ENCODE results near the gene CHST11.

Gene CHST11

DNA sequence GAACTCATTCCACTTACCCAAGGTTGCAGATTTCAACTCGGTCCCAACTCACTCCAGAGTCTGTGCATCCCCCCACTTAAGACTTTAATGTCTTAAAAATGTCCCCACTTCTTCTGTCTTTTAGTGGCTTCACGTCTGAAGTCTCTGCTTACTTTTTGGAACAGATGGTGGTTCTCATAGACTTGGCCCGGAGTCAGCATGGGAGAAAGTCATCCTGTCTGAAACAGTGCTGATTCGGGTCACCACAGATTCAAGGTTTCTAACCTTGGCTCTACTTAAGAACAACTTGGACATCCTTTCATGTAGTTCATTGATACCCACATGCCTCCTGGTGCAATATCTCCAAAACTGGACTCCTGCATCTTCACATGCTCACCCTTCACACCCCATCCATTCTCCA lies 26.0 kb downstream of the CHST11 start:
- no peak for DNase-seq (ENCODE audit: low spot score)

DNA sequence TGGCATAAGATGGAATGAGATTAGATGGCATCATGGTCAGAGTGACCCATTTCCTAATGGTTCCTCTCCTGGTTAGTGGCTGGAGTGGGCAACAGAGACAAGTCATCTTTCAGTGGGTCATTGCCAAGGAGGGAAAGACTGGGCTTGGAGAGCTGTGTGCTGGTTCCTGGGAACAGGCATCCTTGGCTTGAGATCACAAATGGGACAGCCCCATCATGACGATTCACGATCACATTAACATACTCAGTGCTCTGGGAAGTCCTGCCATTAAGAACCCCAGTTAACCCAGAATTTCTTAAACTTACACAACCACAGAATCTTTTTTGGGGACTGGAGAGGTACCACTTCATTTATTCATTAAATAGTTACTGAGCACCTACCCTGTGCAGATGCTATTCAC lies 27.3 kb downstream of the CHST11 start:
- no peak for DNase-seq (ENCODE audit: low spot score)

DNA sequence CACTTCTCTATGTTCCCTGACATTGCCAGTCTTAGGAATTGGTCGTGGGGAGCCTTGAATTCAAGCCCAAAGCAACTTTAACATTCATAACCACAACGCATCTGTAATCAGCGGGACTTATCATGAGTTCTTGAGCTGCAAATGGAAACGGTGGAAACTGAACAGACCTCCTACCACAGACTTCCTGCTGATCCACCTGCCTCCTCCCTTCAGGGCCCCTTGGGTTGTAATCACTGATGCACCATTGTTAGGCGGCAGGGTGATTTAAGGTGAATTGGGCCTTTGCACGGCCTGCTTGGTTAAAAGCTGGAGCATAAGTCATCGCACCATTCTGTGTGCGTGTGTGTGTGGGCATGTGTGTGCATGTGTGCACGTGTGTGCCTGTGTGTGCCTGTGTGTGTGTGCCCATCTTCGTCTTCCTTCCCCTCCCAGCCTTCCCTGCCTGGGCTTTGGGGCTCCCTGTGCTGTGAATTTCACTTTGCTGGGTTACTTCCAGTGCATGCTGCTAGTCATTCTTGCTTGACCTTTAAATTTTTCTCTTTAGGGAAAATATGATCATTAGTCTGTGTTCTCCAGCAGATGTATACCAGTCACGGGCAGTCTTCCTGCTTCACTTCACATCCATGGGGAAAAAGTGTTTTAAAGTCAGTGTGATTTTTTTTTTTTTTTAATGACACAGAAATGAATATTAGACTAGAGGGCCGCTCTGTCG lies 29.1 kb downstream of the CHST11 start:
- no peak for DNase-seq (ENCODE audit: low spot score)

GRCh38 chr12:104486363-104486750 lies 29.6 kb downstream of the CHST11 start:
- no peak for DNase-seq (ENCODE audit: low spot score)

GRCh38 chr12:104486943-104487819 lies 30.4 kb downstream of the CHST11 start:
- DNase-seq (ENCODE audit: low spot score): no peak

DNA sequence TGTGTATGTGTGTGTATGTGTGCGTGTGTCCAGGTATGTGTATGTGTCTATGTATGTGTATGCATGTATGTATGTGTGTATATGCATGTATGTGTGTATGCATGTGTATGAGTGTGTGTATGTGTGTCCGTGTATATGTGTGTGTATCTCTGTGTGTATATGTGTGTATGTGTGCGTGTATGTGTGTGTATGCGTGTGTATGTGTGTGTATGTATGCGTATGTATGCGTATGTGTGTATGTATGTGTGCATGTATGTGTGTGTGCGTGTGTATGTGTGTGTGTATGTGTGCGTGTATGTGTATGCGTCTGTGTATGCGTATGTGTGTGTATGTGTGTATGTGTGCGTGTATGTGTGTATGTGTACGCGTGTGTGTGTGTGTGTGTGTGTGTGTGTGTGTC lies 31.6 kb downstream of the CHST11 start:
- DNase-seq (ENCODE audit: low spot score): no peak

DNA sequence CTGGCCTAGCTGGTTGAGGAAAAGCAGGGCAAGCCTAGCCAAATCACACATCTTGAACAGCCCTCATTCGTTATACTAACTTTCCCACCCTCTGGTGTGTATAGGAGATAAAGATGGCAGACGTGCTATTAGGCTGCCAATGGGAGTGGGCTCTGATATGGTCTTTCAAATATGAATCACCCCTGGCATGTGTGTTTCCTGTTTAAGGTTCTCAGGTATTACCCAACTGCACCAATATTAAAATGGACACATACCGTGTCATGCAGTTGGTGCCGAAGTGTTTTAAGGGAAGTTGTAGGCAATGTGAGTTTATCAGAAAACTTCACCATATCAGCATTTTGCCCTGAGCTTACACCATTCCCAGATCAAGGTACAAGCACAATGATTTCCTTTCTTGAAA lies 33.4 kb downstream of the CHST11 start:
- no peak for DNase-seq (ENCODE audit: low spot score)

DNA sequence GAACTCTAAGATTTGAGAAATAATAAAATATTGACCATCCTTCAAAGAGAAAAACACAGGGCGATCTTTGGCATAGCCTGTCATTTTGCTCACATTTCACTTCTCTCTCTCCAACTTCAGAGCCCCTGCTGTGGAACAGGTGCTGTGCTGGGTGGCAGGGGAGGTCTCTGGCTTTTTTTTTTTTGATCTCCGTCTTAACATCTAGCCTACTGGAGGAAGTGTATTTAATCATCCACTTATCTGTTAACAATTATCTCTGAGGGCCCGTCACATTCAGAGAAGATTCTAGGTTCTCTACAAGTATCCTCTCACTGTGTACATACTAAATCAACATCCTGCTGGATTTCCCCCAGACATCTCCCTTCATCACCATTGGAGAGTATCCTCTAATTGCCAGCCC lies 34.1 kb downstream of the CHST11 start:
- DNase-seq (ENCODE audit: low spot score): no peak

- DNase-seq (ENCODE audit: low spot score): no peak
Measured at GRCh38 chr12:104493496-104493895, 36.7 kb downstream of the CHST11 start.

DNA sequence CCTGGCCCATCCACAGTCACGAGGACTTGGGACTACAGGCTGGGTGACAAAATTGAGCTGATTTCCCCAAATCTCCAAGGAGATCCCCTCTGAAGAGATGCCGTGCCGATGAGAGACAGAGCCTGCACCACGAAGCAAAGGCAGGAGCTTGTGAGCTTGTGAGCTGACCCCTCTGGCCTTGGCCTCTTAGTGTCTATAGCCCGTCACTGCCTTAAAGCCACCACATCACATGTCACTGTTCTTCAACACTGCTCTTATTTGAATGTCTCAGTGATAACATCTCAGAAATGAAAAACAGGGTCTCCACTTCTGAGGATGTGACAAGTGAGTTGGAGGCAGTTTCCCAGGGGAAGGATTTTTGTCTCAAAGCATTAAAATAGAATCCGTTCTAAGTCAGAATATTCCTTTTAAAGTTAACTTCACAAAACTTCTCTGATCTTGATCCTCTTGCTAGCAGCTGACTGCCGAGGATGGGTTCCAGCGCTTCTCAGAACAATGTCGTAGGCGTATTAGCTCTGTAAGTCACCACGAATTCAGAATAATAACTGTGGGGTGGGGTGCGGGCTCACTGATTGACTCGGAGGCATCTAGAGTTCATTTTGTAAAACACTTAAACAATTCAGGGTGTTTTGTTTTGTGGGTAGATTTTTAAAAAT lies 37.5 kb downstream of the CHST11 start:
- no peak for DNase-seq (ENCODE audit: low spot score)

DNA sequence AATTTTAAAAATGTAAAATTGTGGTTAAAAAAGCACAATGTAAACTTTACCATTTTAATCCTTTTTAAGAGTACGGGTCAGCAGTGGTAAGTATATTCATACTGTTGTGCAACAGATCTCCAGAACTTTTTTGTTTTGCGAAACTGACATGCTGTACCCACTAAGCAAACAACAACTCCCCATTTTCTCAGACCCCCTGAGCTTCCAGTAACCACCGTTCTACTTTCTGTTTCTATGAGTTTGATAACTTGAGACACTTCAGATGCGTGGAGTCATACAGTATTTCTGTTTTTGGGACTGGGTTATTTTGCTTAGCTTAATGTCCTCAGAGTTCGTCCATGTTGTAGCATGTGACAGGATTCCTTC lies 38.0 kb downstream of the CHST11 start:
- no peak for DNase-seq (ENCODE audit: low spot score)

GRCh38 chr12:104495786-104496185 lies 39.0 kb downstream of the CHST11 start:
- no peak for DNase-seq (ENCODE audit: low spot score)

GRCh38 chr12:104496336-104496735 lies 39.6 kb downstream of the CHST11 start:
- no peak for DNase-seq (ENCODE audit: low spot score)

DNA sequence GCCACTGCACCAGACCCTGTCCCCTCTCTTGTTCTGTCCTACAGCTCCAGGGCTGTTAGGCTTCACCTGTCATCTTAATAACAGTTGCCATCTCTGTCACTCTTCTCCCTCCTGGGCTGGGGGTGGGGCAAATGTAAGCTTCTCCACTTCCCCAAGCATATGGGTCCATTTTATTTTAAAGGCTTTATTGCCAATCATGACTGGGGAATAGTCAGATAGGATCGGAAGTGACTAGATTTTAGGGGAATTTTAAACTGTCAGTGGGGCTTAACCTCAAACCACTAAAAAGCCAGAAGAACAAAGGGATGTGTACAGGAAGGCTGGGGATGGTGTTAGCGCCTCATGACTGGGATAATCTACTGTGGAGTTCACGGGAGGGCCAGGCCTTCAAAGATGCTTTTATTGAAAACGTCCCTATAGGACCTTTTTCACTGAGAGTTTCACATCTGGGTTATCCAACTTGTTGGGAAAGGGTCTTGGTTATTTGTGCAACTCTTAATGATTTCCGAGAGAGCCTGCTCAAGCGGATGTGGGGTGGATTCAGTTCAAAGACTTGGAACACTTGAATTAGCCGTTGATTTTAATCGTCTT lies 41.6 kb downstream of the CHST11 start:
- no peak for DNase-seq (ENCODE audit: low spot score)

GRCh38 chr12:104499668-104500332 lies 43.1 kb downstream of the CHST11 start:
- no peak for DNase-seq (ENCODE audit: low spot score)

- DNase-seq (ENCODE audit: low spot score): no peak
Measured at GRCh38 chr12:104501115-104501514, 44.4 kb downstream of the CHST11 start.

- no peak for DNase-seq (ENCODE audit: low spot score)
Measured at GRCh38 chr12:104501660-104502059, 44.9 kb downstream of the CHST11 start.

- no peak for DNase-seq (ENCODE audit: low spot score)
Measured at GRCh38 chr12:104502217-104502616, 45.5 kb downstream of the CHST11 start.

DNA sequence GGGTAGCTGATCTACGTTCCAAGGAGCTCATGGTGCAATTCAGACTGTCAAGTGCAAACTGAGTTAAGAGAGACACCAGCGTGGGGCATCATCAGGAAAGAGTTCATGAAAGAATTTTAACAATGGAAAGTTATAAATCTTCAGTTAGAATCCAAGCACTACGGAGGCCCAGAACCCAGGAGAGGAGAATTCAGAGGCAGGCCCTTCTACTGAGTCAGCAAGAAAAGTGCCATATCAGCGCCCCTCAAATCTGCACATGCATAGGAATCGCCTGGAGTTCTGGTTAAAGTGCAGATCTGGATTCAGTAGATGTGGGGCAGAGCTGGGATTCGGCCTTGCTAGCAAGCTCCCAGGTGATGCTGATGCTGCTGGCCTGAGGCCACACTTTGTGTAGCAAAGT lies 45.9 kb downstream of the CHST11 start:
- no peak for DNase-seq (ENCODE audit: low spot score)

GRCh38 chr12:104503191-104503590 lies 46.4 kb downstream of the CHST11 start:
- DNase-seq (ENCODE audit: low spot score): no peak

- DNase-seq (ENCODE audit: low spot score): no peak
Measured at GRCh38 chr12:104504146-104504545, 47.4 kb downstream of the CHST11 start.

Measured in pons (tissue), 1 donor.